Heart right ventricle (tissue), 16 donors: ENCODE measurements around the gene LDHA. TPM values are rescaled to one million over a fixed set of nuclear protein-coding genes. Genes with fewer than 3 reads are reported as not detected.

Experiments used
- ATAC-seq, 8 donors: fragments of 200-7000 bp; cut with Tn5 transposase; one replicate each; pipeline ENCODE4 v1.9.1; 2020; ENCODE audit warnings: mild to moderate bottlenecking in 8 of 8, moderate library complexity in 8 of 8, moderate number of reproducible peaks in 1 of 8
- DNase-seq, 2 donors: peaks; one replicate each; pipeline ENCODE4 v3.0.0-alpha.2; 2020
- H3K27ac ChIP-seq, 10 donors: fragments of 200-600 bp; sonication (generic) in 2 of 10; one replicate each; pipeline versions ENCODE4 v1.5.0 to v1.8.0; 2020 to 2022; ENCODE audit warnings: mild to moderate bottlenecking in 3 of 10
- H3K27me3 ChIP-seq, 7 donors: fragments of 200-600 bp; one replicate each; pipeline ENCODE4 v1.8.0; 2021 to 2022; ENCODE audit warnings: mild to moderate bottlenecking in 2 of 7
- H3K36me3 ChIP-seq, 9 donors: fragments of 200-600 bp; sonication (generic) in 1 of 9; one replicate each; pipeline versions ENCODE4 v1.5.0 to v1.8.0; 2020 to 2022; ENCODE audit warnings: mild to moderate bottlenecking in 2 of 9
- H3K4me1 ChIP-seq, 9 donors: fragments of 200-600 bp; sonication (generic) in 1 of 9; one replicate each; pipeline versions ENCODE4 v1.5.0 to v1.8.0; 2020 to 2022; ENCODE audit warnings: mild to moderate bottlenecking in 4 of 9
- H3K4me3 ChIP-seq, 10 donors: fragments of 200-600 bp; sonication (generic) in 2 of 10; one replicate each; pipeline versions ENCODE4 v1.5.0 to v1.8.0; 2020 to 2022; ENCODE audit warnings: mild to moderate bottlenecking in 7 of 10, moderate library complexity in 2 of 10
- H3K9me3 ChIP-seq, 11 donors: fragments of 200-600 bp in 10 of 11; sonication (generic) in 2 of 11; one replicate each; pipeline versions ENCODE4 v1.5.0 to v1.8.0; 2013 to 2022; ENCODE audit warnings: mild to moderate bottlenecking in 2 of 11, control low read depth in 1 of 11, moderate library complexity in 1 of 11
- WGBS, 2 donors: extraction: QIAGEN DNeasy Blood & Tissue Kit; methylation state at CpG; one replicate each; pipeline ENCODE4 v1.1.7; 2013; ENCODE audit warnings: inconsistent platforms in 1 of 2; 5-methylcytosine and 5-hydroxymethylcytosine counted together
- intact Hi-C, 10 donors: fragments of 100-400 bp; cut with DNase I; formaldehyde crosslinking; loops; one replicate each; pipeline versions ENCODE4 v1.11.1 to v1.14.2; 2022
- polyA plus RNA-seq, 2 donors: library from polyadenylated mRNA; stranded (reverse); fragments of 200-250 nt; gene quantifications; one replicate each; pipeline ENCODE4 v1.2.3, GENCODE V29; 2013
- total RNA-seq, 10 donors: library from RNA; stranded (reverse); fragmentation: NEBNext Ultra II Directional in 3 of 10; extraction: Animal tissue kit (Norgen Biotek cat#: 25700) in 3 of 10; gene quantifications; one replicate each; pipeline versions ENCODE4 v1.2.1 to v1.2.4, GENCODE V29; 2021 to 2023
- TF ChIP-seq, protein P1 (sequence below), 9 donors: fragments of 200-600 bp; sonication (generic) in 2 of 9; IDR thresholded peaks; one replicate each; pipeline versions ENCODE4 v1.5.0 to v1.8.0; 2021 to 2022; ENCODE audit warnings: antibody characterized with exemption in 9 of 9, mild to moderate bottlenecking in 5 of 9, moderate library complexity in 1 of 9
- donor health status: Arrhythmogenic right ventricular cardiomyopathy.
- donor health status: ischemic (EF 13 %, LVEDD 7.1; RV severe dilation, severe dysfunction).
- donor health status: healthy with polysubstance abuse.
- donor health status: DM: no; HTN: yes; CAD: no.
- donor health status: DM: no; HTN: no; CAD: no.
- donor health status: ischemic (EF 25% LVEDD 6.9; RV normal size, moderate dysfunction).
- donor health status: ischemic (EF 25% LVEDD 5.7; RV mildly dilated, moderate dysfunction).
- donor health status: healthy.
- donor health status: DM: yes; HTN: yes; CAD: no.
- donor health status: Ischemic cardiomyopathy.
- donor health status: ischemic (EF 35%, LVEDD 5.7; RV mildly dilated, moderate dysfunction).
- donor health status: nonischemic (EF 11% LVEDD 7.7; RV severe dilation, severe dysfunction).
- donor health status: DM: yes; HTN: yes; CAD: no.
- donor health status: PGD.
- donor health status: ischemic (EF 29% LVEDD 5.4; RV normal size, mild dysfunction).
- donor health status: nonischemic (EF 23%, LVEDD 6.1; RV moderate dilation, normal function).

The LDHA gene
- total and polyA plus RNA-seq, 12 donors, result 121 to 918 (median 298) TPM

DNA sequence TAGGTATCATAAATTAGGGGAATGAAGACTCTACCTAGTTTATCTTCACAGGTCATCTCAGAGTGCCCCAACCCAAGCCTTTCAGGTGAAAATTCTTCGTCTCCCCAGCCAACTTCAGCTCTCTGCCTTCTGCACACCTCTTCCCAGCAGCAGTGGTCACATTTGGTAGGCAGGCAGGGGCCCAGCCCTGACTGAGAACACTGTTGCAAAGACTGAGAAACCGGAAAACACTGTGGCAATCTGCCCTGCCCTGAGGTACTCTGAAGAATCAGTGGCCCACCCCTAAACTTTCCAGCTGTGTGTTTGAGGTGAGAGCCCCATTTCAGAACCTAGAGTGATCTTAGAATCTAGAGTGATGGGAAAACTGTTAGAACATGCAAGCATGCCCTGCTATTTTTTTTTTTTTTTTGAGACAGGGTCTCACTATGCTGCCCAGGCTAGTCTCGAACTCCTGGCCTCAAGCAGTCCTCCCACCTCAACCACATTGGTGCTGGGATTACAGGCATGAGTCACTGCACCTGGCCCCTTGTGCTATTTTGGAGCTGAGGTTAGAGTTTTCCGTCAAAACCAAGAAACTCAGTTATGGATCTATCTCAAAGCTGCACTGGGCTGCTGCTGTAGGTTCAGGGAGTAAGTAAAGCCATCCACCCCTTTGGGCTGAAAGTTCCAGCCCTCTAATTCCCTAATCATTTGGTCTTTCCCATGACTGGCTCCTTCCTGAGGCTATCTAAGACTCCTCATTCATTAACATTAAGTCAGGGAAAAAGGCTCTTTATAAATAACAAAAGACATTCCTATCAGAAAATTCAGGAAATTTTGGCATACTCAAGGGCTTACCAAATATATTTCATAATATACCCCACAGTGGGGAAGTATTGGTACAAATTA, 1.7 kb upstream of the LDHA start:
- no peaks in the 10 kb centered on the region for H3K9me3 ChIP-seq
- H3K27ac ChIP-seq, result peak overlapping the region in 2 of 10 donors; percentile 99 to 100
- DNase-seq, result no peak
- peaks cover 4 to 37% (median 14%) of the 10 kb centered on the region in 9 donors for H3K4me1 ChIP-seq
- no peak for ATAC-seq
- 80 to 94% methylated on average over 4 of the region's 4 CpGs for WGBS, 2 donors
- intact Hi-C loops, result loop anchor here in 4 of 10 donors (10.0 kb wide), 2 partner anchors 68 to 132 kb away; partner anchors contain the start of genes TSG101 (in 3 of the 4), GTF2H1 (in 1 of the 4) and HPS5 (in 1 of the 4)
- no peaks in the 10 kb centered on the region for H3K27me3 ChIP-seq
- TF ChIP-seq, protein P1, sequence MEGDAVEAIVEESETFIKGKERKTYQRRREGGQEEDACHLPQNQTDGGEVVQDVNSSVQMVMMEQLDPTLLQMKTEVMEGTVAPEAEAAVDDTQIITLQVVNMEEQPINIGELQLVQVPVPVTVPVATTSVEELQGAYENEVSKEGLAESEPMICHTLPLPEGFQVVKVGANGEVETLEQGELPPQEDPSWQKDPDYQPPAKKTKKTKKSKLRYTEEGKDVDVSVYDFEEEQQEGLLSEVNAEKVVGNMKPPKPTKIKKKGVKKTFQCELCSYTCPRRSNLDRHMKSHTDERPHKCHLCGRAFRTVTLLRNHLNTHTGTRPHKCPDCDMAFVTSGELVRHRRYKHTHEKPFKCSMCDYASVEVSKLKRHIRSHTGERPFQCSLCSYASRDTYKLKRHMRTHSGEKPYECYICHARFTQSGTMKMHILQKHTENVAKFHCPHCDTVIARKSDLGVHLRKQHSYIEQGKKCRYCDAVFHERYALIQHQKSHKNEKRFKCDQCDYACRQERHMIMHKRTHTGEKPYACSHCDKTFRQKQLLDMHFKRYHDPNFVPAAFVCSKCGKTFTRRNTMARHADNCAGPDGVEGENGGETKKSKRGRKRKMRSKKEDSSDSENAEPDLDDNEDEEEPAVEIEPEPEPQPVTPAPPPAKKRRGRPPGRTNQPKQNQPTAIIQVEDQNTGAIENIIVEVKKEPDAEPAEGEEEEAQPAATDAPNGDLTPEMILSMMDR (IDR thresholded peaks at IDR 0.05), result no peak
- peaks cover 0 to 14% (median 3%) of the 10 kb centered on the region in 9 donors for H3K36me3 ChIP-seq
- no peak overlapping the region for H3K4me3 ChIP-seq

DNA sequence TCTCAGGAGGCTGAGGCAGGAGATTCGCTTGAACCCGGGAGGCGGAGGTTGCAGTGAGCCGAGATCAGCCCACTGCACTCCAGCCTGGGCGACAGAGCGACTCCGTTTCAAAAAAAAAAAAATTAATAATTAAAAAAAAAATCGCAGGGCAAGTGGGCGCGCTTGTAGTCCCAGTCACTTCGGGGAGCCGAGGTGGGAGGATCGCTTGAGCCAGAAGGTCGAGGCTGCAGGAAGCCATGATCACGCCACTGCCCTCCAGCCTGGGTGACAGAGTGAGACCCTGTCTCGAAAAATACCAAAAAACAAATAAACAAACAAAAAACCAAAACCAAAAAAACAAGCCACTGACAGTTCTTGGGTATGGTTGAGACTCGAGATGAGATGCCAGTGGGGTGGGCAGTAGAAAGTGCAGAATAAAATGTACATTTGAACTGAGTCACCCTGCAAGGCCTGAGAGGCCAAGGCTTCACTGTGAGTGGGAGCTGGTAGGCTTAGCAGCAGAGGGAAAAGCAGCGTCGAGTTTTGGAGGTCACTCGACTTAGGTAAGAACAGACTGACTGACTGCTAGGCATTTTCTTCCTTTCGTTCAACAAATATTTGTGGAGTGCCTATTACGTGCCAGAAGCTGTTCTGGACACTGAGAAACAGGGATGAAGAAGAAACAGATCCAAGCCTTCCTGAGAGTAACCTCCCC, 635 bp upstream of the LDHA start:
- H3K27ac ChIP-seq, result peak overlapping the region; percentile 88 to 100 (median 98)
- peaks cover 4 to 44% (median 14%) of the 10 kb centered on the region in 9 donors for H3K4me1 ChIP-seq
- TF ChIP-seq, protein P1 (IDR thresholded peaks at IDR 0.05), result no peak
- ATAC-seq (peak in 1 of 8 donors; percentile 1), DNase-seq (no peak)
- H3K4me3 ChIP-seq, result peak overlapping the region in 9 of 10 donors; percentile 64 to 99 (median 91)
- intact Hi-C loops, result loop anchor here in 6 of 10 donors (1.0 to 10.0 kb wide), 4 partner anchors 9 to 131 kb away; partner anchors contain the start of genes GTF2H1 (in 5 of the 6), HPS5 (in 5 of the 6) and TSG101 (in 3 of the 6)
- 78% methylated on average over 22 of the region's 22 CpGs for WGBS, 2 donors
- no peaks in the 10 kb centered on the region for H3K9me3 ChIP-seq
- H3K27me3 ChIP-seq, result no peaks in the 10 kb centered on the region
- peaks cover 0 to 25% (median 6%) of the 10 kb centered on the region in 9 donors for H3K36me3 ChIP-seq

DNA sequence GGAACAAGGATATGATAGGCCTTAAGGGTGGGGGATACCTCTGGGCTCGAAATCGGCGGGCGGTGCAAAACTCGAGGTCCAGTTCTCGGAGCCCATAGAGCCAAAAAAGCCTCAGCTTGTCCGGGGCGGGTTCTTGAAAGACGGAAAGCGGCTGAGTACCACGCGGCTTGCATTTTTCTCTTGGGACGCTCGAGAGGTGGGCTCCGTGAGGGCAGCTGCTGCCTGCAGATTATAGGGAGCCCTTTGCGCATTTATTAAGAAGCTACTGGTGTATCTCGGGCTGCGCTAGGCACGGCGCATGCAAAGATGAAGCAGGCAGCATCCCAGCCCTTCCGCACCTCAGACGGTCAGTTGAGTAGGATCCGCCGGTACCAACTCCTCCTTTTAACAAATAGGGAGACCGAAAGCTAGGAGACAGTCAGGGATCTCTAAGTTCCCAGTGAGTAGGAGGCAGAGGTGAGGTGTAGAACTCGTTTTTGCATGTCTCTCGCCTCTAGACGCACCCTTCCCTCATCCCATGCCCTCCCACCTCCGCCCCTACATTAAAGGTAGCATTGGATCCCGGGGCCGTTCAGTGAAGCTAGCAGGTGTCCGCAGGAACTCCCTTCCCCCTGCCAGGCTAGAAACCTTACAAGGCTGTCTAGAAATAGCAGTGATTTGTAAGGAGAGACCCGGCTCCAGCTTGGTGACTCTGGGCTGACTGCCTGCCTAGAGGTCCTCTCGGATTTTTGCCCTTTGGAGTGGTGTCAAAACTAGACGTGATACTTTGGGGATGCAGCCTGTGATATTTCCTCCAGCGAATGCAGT, 768 bp downstream of the LDHA start:
- DNase-seq, result peak in 1 of 2 donors; percentile 21
- TF ChIP-seq, protein P1 (IDR thresholded peaks at IDR 0.05), result no peak
- intact Hi-C loops, result loop anchor here in 8 of 10 donors (1.0 to 10.0 kb wide), 7 partner anchors 11 to 398 kb away; partner anchors contain the start of genes GTF2H1 (in 7 of the 8), HPS5 (in 7 of the 8) and TSG101 (in 3 of the 8)
- Histone ChIP-seq H3K4me1 (peaks cover 4 to 52% (median 14%) of the 10 kb centered on the region in 9 donors), H3K9me3 (no peaks in the 10 kb centered on the region), H3K27ac (peak overlapping the region; percentile 88 to 100 (median 98)), H3K36me3 (peaks cover 0 to 39% (median 18%) of the 10 kb centered on the region in 9 donors), H3K4me3 (peak overlapping the region; percentile 64 to 99 (median 91)), H3K27me3 (no peaks in the 10 kb centered on the region)
- 0 to 1% methylated on average over 36 of the region's 36 CpGs for WGBS, 2 donors
- peak in 7 of 8 donors; percentile 0 to 20 (median 4) for ATAC-seq
